22Rv1 (cell line): ENCODE data around the gene KIAA1614.

Experiments used
- CTCF ChIP-seq: fragments of 450-650 bp; IDR thresholded peaks from 2 replicates; pipeline ENCODE4 v1.5.1; 2017; ENCODE audit warnings: mild to moderate bottlenecking
- ZFX ChIP-seq: fragments of 450-650 bp; IDR thresholded peaks from 2 replicates; pipeline ENCODE4 v1.6.1; 2017; ENCODE audit warnings: antibody characterized with exemption, borderline replicate concordance

GRCh38 chr1:180889325-180889724, 23.4 kb upstream of the KIAA1614 start:
- TF ChIP-seq CTCF (no peak), ZFX (no peak)
